ENCODE measurements around the gene FKRP. TPM values are rescaled to one million over a fixed set of nuclear protein-coding genes. Genes with fewer than 3 reads are reported as not detected.

The FKRP gene
- total RNA-seq, 3 donors from 2014 or later (not counting 1 experiment from before 2014, with no cell fraction given), result 19.1 to 23.3 (median 19.8) TPM

DNA sequence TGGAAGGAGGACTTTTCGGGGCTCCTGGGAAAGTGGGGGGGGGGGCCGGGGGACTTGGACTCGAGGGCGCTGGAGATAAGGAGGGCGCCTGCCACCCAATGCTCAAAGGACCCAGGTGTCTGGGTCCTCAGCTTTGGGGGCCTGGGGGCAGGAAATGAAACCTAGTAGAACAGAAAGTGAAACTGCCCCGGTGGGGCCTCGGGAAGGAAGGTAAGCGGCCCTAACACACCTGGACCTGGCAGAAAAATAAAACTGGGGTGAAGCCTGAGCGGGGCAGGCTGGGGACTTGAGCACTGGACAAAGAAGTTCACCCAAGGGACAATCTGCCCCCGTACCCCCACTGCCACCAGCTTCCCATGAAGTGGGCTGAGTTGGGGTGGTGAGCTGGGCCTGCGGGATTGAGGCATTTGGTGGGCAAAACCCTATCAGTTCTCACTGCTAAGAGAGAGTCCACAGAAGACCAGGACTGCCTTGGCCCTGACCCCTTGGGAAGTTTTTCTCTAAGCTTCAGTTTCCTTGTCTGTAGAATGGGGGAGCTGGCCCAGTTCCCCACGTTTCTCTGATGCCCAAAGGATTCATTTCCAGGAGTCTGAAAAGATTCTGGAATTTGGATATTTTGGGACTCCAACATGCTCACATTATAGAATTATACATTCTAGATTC is 31.3 kb upstream of the FKRP start:
- no peaks in the 10 kb centered on the region for H3K9me3 Mint-ChIP-seq
- DNase-seq (peak; percentile 51 to 86), ATAC-seq (peak; percentile 43 to 59 (median 47))
- peak overlapping the region; percentile 98 for H3K4me3 Mint-ChIP-seq
- H3K27me3 Mint-ChIP-seq (ENCODE audit: low read depth in 2 of 2), result no peaks in the 10 kb centered on the region
- H3K36me3 Mint-ChIP-seq, result no peaks in the 10 kb centered on the region
- peaks cover 39 to 73% of the 10 kb centered on the region in 2 donors for H3K4me1 Mint-ChIP-seq
- WGBS (ENCODE audit: insufficient coverage), result 0% methylated on average over 11 of the region's 12 CpGs
- H3K27ac ChIP-seq (ENCODE audit: low read length), result peak overlapping the region; percentile 91
- TF ChIP-seq CTCF (IDR thresholded peaks at IDR 0.05), result no peak
- H3K4me3 ChIP-seq (ENCODE audit: low read length), result peak overlapping the region; percentile 93
- H3K36me3 ChIP-seq (ENCODE audit: control insufficient read depth, insufficient read depth, low read length), result peaks cover 18% of the 10 kb centered on the region
- H3K27ac Mint-ChIP-seq, result peak overlapping the region; percentile 95 to 99
- H3K4me1 ChIP-seq (ENCODE audit: control insufficient read depth, insufficient read depth, low read length), result peaks cover 47% of the 10 kb centered on the region
- H3K27me3 ChIP-seq (ENCODE audit: control insufficient read depth, insufficient read depth, low read length), result no peaks in the 10 kb centered on the region
- no peaks in the 10 kb centered on the region for H3K9me3 ChIP-seq (ENCODE audit: control insufficient read depth, insufficient read depth, low read length)
- intact Hi-C loops (cut with micrococcal nuclease), result no loop called here

DNA sequence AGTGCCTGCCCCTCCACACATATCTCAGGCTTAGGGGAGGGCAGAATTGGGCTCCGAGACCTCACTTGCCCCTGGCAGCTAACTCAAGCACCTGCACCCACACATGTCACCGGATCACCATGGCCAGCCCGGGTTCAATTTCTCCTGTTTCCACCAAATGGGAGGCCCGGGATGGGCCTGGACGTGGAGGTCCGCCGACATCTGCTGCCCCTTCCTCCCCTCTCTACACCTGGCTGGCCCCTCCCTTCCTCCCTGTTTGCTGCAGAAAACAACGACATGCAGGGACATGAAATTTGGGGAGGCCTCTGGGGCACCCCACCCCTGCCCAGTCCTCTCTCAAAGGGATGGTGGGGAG is 30.3 kb upstream of the FKRP start:
- ATAC-seq, result no peak
- WGBS (ENCODE audit: insufficient coverage), result 4% methylated on average over 7 of the region's 8 CpGs
- Mint-ChIP-seq H3K4me1 (peaks cover 40 to 75% of the 10 kb centered on the region in 2 donors), H3K27me3 (ENCODE audit: low read depth in 2 of 2) (no peaks in the 10 kb centered on the region), H3K9me3 (no peaks in the 10 kb centered on the region), H3K36me3 (no peaks in the 10 kb centered on the region), H3K4me3 (peak overlapping the region; percentile 98), H3K27ac (peak overlapping the region; percentile 95 to 99)
- Histone ChIP-seq H3K36me3 (ENCODE audit: control insufficient read depth, insufficient read depth, low read length) (peaks cover 18% of the 10 kb centered on the region), H3K27me3 (ENCODE audit: control insufficient read depth, insufficient read depth, low read length) (no peaks in the 10 kb centered on the region), H3K27ac (ENCODE audit: low read length) (peak overlapping the region; percentile 91), H3K9me3 (ENCODE audit: control insufficient read depth, insufficient read depth, low read length) (no peaks in the 10 kb centered on the region), H3K4me1 (ENCODE audit: control insufficient read depth, insufficient read depth, low read length) (peaks cover 57% of the 10 kb centered on the region), H3K4me3 (ENCODE audit: low read length) (peak overlapping the region; percentile 93)
- DNase-seq, result no peak
- TF ChIP-seq CTCF (IDR thresholded peaks at IDR 0.05), result no peak
- intact Hi-C loops (cut with micrococcal nuclease), result no loop called here

DNA sequence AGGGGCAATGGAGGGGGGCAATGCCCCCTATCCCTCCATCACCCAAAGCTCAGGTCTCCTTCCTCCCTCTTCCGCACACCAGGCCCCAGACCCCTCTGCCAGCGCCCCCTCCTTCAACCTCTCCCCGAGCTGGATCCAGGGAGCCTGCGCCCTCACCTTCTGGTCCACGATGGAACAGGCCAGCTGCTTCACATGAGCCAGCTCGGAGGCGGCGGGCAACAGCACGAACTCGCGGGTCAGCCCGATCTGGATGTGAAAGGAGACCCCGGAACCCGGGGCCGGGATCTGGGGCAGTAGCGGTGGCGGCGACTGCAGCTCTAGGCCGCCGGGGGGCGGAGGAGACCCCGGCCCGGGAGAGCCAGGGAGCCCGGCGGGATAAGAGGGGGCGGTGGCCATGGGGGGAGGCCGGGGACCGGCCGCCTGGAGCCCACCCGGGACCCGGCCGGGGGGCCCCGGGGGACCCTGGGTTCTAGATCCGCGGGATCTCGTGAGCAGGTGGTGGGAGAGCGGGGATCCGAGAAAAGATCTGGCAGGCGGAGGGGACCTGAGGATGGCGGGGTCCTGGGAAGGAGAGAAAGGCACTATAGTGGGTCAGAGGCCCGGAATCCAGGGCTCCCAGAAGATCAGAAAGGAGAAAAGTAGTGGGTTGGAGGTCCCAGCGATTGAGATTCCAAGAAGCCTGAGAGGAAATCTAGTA is 29.7 kb upstream of the FKRP start:
- Mint-ChIP-seq H3K27ac (peak overlapping the region; percentile 95 to 99), H3K9me3 (no peaks in the 10 kb centered on the region), H3K27me3 (ENCODE audit: low read depth in 2 of 2) (no peaks in the 10 kb centered on the region), H3K36me3 (no peaks in the 10 kb centered on the region), H3K4me1 (peaks cover 45 to 75% of the 10 kb centered on the region in 2 donors), H3K4me3 (peak overlapping the region; percentile 98)
- under 1% methylated on average over 42 of the region's 42 CpGs for WGBS (ENCODE audit: insufficient coverage)
- Histone ChIP-seq H3K4me1 (ENCODE audit: control insufficient read depth, insufficient read depth, low read length) (peaks cover 63% of the 10 kb centered on the region), H3K9me3 (ENCODE audit: control insufficient read depth, insufficient read depth, low read length) (no peaks in the 10 kb centered on the region), H3K27me3 (ENCODE audit: control insufficient read depth, insufficient read depth, low read length) (no peaks in the 10 kb centered on the region), H3K36me3 (ENCODE audit: control insufficient read depth, insufficient read depth, low read length) (peaks cover 16% of the 10 kb centered on the region), H3K4me3 (ENCODE audit: low read length) (peak overlapping the region; percentile 93), H3K27ac (ENCODE audit: low read length) (peak overlapping the region; percentile 91)
- DNase-seq (peak in 1 of 2 donors; percentile 34), ATAC-seq (no peak)
- no peak for TF ChIP-seq CTCF (IDR thresholded peaks at IDR 0.05)
- intact Hi-C loops (cut with micrococcal nuclease), result no loop called here
